ENCODE data around the gene DNLZ.

The DNLZ gene

GRCh38 chr9:136333486-136333885 is 30.1 kb downstream of the DNLZ start:
- DNase-seq, result no peak

GRCh38 chr9:136333045-136333444 is 30.5 kb downstream of the DNLZ start:
- no peak for DNase-seq

- DNase-seq, result no peak
Observed at GRCh38 chr9:136332482-136332983, 31.0 kb downstream of the DNLZ start.

- DNase-seq, result no peak
Observed at GRCh38 chr9:136331556-136332481, 31.7 kb downstream of the DNLZ start.

GRCh38 chr9:136331030-136331429 is 32.5 kb downstream of the DNLZ start:
- no peak for DNase-seq

- DNase-seq, result no peak
Observed at GRCh38 chr9:136330406-136330990, 33.0 kb downstream of the DNLZ start.

GRCh38 chr9:136329636-136330405 is 33.7 kb downstream of the DNLZ start:
- no peak for DNase-seq

- DNase-seq, result no peak
Observed at GRCh38 chr9:136329211-136329627, 34.3 kb downstream of the DNLZ start.

- peak in 27 of 56 donors; percentile 13 to 59 (median 35) for DNase-seq
Observed at GRCh38 chr9:136328622-136329041, 34.9 kb downstream of the DNLZ start.

- peak in 1 of 56 donors; percentile 64 for DNase-seq
Observed at GRCh38 chr9:136328011-136328621, 35.4 kb downstream of the DNLZ start.

- DNase-seq, result peak in 30 of 56 donors; percentile 6 to 78 (median 39)
Observed at GRCh38 chr9:136327304-136327974, 36.1 kb downstream of the DNLZ start, which contains the start of gene GPSM1. Gene GPSM1 (plus strand): TSS chr9:136327539. CDS start chr9:136327696, 157 bp downstream.

GRCh38 chr9:136326761-136327303 is 36.7 kb downstream of the DNLZ start:
- DNase-seq, result no peak

- DNase-seq, result peak in 15 of 56 donors; percentile 8 to 55 (median 35)
Observed at GRCh38 chr9:136326061-136326760, 37.3 kb downstream of the DNLZ start.

GRCh38 chr9:136325358-136325757 is 38.2 kb downstream of the DNLZ start:
- DNase-seq, result no peak

GRCh38 chr9:136324501-136325300 is 38.8 kb downstream of the DNLZ start:
- no peak for DNase-seq

- DNase-seq, result no peak
Observed at GRCh38 chr9:136323371-136323789, 40.2 kb downstream of the DNLZ start.

- no peak for DNase-seq
Observed at GRCh38 chr9:136322756-136323330, 40.7 kb downstream of the DNLZ start.

GRCh38 chr9:136321561-136321960 is 42.0 kb downstream of the DNLZ start:
- no peak for DNase-seq
